ENCODE results near the gene ZNF775. TPM values are rescaled to one million over a fixed set of nuclear protein-coding genes. Genes with fewer than 3 reads are reported as not detected.

The ZNF775 gene
- total RNA-seq, 1 donor from 2014 or later: 3.0 TPM

- peak overlapping the region; percentile 62 for H3K27ac Mint-ChIP-seq
- H4K20me1 ChIP-seq (ENCODE audit: low read depth): peaks cover 3% of the 10 kb centered on the region
- no peak overlapping the region for H2AFZ ChIP-seq (replicated peaks)
- TF ChIP-seq EZH2phosphoT487 (IDR thresholded peaks at IDR 0.05): no peak
- TF ChIP-seq, protein P1, sequence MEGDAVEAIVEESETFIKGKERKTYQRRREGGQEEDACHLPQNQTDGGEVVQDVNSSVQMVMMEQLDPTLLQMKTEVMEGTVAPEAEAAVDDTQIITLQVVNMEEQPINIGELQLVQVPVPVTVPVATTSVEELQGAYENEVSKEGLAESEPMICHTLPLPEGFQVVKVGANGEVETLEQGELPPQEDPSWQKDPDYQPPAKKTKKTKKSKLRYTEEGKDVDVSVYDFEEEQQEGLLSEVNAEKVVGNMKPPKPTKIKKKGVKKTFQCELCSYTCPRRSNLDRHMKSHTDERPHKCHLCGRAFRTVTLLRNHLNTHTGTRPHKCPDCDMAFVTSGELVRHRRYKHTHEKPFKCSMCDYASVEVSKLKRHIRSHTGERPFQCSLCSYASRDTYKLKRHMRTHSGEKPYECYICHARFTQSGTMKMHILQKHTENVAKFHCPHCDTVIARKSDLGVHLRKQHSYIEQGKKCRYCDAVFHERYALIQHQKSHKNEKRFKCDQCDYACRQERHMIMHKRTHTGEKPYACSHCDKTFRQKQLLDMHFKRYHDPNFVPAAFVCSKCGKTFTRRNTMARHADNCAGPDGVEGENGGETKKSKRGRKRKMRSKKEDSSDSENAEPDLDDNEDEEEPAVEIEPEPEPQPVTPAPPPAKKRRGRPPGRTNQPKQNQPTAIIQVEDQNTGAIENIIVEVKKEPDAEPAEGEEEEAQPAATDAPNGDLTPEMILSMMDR (IDR thresholded peaks at IDR 0.05): no peak
- no peak for TF ChIP-seq EZH2 (IDR thresholded peaks at IDR 0.05)
- H3K9me3 ChIP-seq (ENCODE audit: low read depth): no peaks in the 10 kb centered on the region
- H3K4me3 ChIP-seq: no peak overlapping the region
- no peaks in the 10 kb centered on the region for H3K36me3 ChIP-seq
- H3K4me1 ChIP-seq: peaks cover 41% of the 10 kb centered on the region
- no peak overlapping the region for H3K27ac ChIP-seq
- H3F3A ChIP-seq (ENCODE audit: low read depth): peaks cover 38% of the 10 kb centered on the region
- no peak for DNase-seq (ENCODE audit: low spot score)
- H3K79me2 ChIP-seq (ENCODE audit: low read depth): no peaks in the 10 kb centered on the region
- no peak overlapping the region for H3K9ac ChIP-seq
- H3K27me3 Mint-ChIP-seq (ENCODE audit: insufficient read depth, low read depth): peaks cover 8% of the 10 kb centered on the region
- peak overlapping the region; percentile 86 for H3K4me2 ChIP-seq
- H3K4me3 Mint-ChIP-seq: peak overlapping the region; percentile 90
- peaks cover 63% of the 10 kb centered on the region for H3K4me1 Mint-ChIP-seq
- H3K9me3 Mint-ChIP-seq: no peaks in the 10 kb centered on the region
- H3K27me3 ChIP-seq: no peaks in the 10 kb centered on the region
- H3K36me3 Mint-ChIP-seq: peaks cover 11% of the 10 kb centered on the region
These were observed 27.7 kb downstream of the ZNF775 start for GRCh38 chr7:150406567-150407421.

DNA sequence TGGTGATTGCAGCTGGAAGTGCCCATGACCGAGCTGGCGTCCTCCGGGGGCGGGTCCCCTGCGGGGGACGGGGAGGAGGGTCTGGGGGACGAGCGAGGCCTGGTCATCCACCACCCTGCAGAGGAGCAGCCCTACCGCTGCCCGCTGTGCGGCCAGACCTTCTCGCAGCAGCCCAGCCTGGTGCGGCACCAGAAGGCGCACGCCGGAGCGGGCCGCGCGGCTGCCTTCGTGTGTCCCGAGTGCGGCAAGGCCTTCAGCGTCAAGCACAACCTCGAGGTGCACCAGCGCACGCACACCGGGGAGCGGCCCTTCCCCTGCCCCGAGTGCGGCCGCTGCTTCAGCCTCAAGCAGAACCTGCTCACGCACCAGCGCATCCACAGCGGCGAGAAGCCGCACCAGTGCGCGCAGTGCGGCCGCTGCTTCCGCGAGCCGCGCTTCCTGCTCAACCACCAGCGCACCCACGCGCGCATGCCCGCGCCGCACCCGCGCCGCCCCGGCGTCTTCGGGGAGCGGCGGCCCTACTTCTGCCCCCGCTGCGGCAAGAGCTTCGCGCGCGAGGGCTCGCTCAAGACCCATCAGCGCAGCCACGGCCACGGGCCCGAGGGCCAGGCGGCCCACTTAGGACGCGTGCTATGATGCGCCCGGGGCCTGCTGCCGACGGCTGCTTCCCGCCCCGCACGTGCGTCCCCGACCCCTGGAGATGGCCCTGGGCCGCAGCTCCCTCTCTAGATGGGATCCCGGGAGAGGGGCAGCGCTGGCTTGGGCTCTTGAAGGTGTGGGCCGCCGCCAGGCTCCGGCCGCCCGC, 28.7 kb downstream of the ZNF775 start:
- no peak overlapping the region for H3K4me3 ChIP-seq
- H3K27ac ChIP-seq: no peak overlapping the region
- Mint-ChIP-seq H3K36me3 (peaks cover 11% of the 10 kb centered on the region), H3K4me1 (peaks cover 56% of the 10 kb centered on the region), H3K27me3 (ENCODE audit: insufficient read depth, low read depth) (peaks cover 11% of the 10 kb centered on the region), H3K9me3 (no peaks in the 10 kb centered on the region), H3K27ac (no peak overlapping the region), H3K4me3 (no peak overlapping the region)
- H4K20me1 ChIP-seq (ENCODE audit: low read depth): no peaks in the 10 kb centered on the region
- H3K79me2 ChIP-seq (ENCODE audit: low read depth): no peaks in the 10 kb centered on the region
- H3K9ac ChIP-seq: no peak overlapping the region
- no peak overlapping the region for H3K4me2 ChIP-seq
- no peaks in the 10 kb centered on the region for H3K9me3 ChIP-seq (ENCODE audit: low read depth)
- TF ChIP-seq EZH2 (IDR thresholded peaks at IDR 0.05) (no peak), EZH2phosphoT487 (IDR thresholded peaks at IDR 0.05) (no peak)
- TF ChIP-seq, protein P1 (IDR thresholded peaks at IDR 0.05): no peak
- H3K27me3 ChIP-seq: no peaks in the 10 kb centered on the region
- H3K36me3 ChIP-seq: no peaks in the 10 kb centered on the region
- no peak for DNase-seq (ENCODE audit: low spot score)
- H2AFZ ChIP-seq (replicated peaks): no peak overlapping the region
- H3F3A ChIP-seq (ENCODE audit: low read depth): peaks cover 28% of the 10 kb centered on the region
- peaks cover 31% of the 10 kb centered on the region for H3K4me1 ChIP-seq

DNA sequence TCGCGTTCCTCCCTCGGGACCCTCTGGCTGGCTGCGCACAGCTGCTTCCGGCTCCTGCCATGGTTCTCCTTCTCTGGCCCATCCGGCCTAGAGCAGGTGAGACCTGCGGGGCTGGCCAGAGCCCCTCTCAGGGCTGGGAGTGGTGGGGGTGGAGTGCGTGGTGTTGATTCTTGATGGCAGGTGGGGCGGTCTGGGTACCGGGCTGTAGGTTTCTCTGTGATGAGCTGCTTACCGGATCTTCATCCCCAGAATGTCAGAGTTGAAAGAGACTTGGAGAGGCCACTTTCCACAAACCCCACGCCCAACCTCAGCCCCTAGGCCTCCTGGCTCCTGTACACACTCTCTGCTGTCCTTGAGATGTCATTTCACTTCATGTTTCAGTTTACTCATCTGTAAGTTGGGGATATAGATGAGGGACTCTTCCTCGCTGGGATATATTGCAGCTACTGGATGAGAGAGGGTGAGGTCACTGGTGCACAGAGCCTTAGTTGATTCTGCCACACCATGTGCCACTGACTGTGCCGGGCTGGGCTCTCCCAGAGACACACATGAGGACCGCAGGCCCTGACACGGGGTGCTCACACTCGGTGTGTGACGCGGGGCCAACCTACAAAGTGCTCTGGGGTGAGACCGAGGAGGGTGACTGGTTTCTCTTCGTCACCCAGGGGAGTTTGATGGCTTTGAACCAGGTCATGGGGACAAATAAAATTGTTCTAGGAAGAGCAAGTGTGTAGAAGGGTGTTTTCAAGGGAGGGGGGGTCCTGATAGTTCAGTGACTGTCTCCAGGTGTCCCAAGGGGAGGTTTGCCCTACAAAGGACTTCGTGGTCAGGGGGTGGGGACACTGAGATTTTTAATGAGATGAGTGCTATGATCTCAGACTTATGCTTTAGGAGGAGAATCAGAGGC, 29.5 kb downstream of the ZNF775 start:
- peaks cover 51% of the 10 kb centered on the region for H3K4me1 Mint-ChIP-seq
- Histone ChIP-seq H2AFZ (replicated peaks) (no peak overlapping the region), H3K4me1 (peaks cover 22% of the 10 kb centered on the region), H3K9ac (no peak overlapping the region), H3K4me3 (no peak overlapping the region), H4K20me1 (ENCODE audit: low read depth) (no peaks in the 10 kb centered on the region), H3K79me2 (ENCODE audit: low read depth) (no peaks in the 10 kb centered on the region), H3K27me3 (no peaks in the 10 kb centered on the region), H3K4me2 (no peak overlapping the region), H3K36me3 (no peaks in the 10 kb centered on the region), H3K9me3 (ENCODE audit: low read depth) (no peaks in the 10 kb centered on the region), H3K27ac (no peak overlapping the region), H3F3A (ENCODE audit: low read depth) (peaks cover 24% of the 10 kb centered on the region)
- DNase-seq (ENCODE audit: low spot score): no peak
- peak overlapping the region; percentile 57 for H3K27ac Mint-ChIP-seq
- peaks cover 11% of the 10 kb centered on the region for H3K36me3 Mint-ChIP-seq
- no peak for TF ChIP-seq EZH2phosphoT487 (IDR thresholded peaks at IDR 0.05)
- no peak for TF ChIP-seq EZH2 (IDR thresholded peaks at IDR 0.05)
- TF ChIP-seq, protein P1 (IDR thresholded peaks at IDR 0.05): no peak
- peaks cover 11% of the 10 kb centered on the region for H3K27me3 Mint-ChIP-seq (ENCODE audit: insufficient read depth, low read depth)
- peak overlapping the region; percentile 43 for H3K4me3 Mint-ChIP-seq
- no peaks in the 10 kb centered on the region for H3K9me3 Mint-ChIP-seq
